Panc1 (cell line): ENCODE measurements around the gene MEF2A.

ENCODE experiments used
- REST ChIP-seq, 2 experiments: IDR thresholded peaks; 2 replicates each; pipeline ENCODE4 v1.6.1; 2011 to 2012; ENCODE audit warnings: low read depth in 2 of 2, control low read depth in 1 of 2, low read length in 1 of 2, mild to moderate bottlenecking in 1 of 2, moderate library complexity in 1 of 2; ENCODE audit not compliant: insufficient read depth in 1 of 2
- SIN3A ChIP-seq: IDR thresholded peaks from 2 replicates; pipeline ENCODE4 v1.6.1; 2012; ENCODE audit warnings: low read depth, mild to moderate bottlenecking, low read length, moderate library complexity, borderline replicate concordance; ENCODE audit not compliant: insufficient read depth
- TF ChIP-seq, protein P1 (sequence below): fragments of 450-650 bp; IDR thresholded peaks from 2 replicates; pipeline ENCODE4 v1.5.1; 2017; ENCODE audit warnings: mild to moderate bottlenecking

- TF ChIP-seq SIN3A = no peak
- TF ChIP-seq, protein P1, sequence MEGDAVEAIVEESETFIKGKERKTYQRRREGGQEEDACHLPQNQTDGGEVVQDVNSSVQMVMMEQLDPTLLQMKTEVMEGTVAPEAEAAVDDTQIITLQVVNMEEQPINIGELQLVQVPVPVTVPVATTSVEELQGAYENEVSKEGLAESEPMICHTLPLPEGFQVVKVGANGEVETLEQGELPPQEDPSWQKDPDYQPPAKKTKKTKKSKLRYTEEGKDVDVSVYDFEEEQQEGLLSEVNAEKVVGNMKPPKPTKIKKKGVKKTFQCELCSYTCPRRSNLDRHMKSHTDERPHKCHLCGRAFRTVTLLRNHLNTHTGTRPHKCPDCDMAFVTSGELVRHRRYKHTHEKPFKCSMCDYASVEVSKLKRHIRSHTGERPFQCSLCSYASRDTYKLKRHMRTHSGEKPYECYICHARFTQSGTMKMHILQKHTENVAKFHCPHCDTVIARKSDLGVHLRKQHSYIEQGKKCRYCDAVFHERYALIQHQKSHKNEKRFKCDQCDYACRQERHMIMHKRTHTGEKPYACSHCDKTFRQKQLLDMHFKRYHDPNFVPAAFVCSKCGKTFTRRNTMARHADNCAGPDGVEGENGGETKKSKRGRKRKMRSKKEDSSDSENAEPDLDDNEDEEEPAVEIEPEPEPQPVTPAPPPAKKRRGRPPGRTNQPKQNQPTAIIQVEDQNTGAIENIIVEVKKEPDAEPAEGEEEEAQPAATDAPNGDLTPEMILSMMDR = no peak
- TF ChIP-seq REST (IDR thresholded peaks at IDR 0.05; ENCODE audit: insufficient read depth in 1 of 2, low read depth in 2 of 2, low read length in 1 of 2) = no peak
These were observed 66.7 kb downstream of the MEF2A start for GRCh38 chr15:99632521-99632920.
